ENCODE results near the gene SFXN4. TPM values are rescaled to one million over a fixed set of nuclear protein-coding genes. Genes with fewer than 3 reads are reported as not detected.
A peak's percentile ranks its signal among the peaks of the same experiment; 100 is the strongest.

Gene SFXN4
- total RNA-seq, 4 donors from 2014 or later: 13.8 to 120 (median 24.4) TPM

DNA sequence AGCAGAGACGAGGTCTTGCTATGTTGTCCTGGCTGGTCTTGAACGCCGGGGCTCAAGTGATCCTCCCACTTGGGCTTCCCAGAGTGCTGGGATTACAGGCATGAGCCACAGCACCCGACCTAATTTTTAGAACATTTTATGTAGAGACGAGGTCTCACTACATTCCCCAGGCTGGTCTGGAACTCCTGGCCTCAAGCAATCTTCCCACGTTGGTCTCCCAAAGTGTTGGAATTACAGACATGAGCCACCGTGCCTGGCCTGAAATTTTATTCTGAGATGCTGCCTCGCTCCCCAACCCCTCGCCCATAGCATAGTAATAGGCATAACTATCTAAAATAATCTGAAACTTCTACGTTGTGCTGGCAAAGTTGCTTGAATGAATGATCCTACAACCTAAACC, 21.9 kb downstream of the SFXN4 start:
- intact Hi-C loops (cut with DNase I): no loop called here
- no peaks in the 10 kb centered on the region for H3K4me1 ChIP-seq
- no peak for TF ChIP-seq POLR2A (IDR thresholded peaks at IDR 0.05)
- TF ChIP-seq, protein P1, sequence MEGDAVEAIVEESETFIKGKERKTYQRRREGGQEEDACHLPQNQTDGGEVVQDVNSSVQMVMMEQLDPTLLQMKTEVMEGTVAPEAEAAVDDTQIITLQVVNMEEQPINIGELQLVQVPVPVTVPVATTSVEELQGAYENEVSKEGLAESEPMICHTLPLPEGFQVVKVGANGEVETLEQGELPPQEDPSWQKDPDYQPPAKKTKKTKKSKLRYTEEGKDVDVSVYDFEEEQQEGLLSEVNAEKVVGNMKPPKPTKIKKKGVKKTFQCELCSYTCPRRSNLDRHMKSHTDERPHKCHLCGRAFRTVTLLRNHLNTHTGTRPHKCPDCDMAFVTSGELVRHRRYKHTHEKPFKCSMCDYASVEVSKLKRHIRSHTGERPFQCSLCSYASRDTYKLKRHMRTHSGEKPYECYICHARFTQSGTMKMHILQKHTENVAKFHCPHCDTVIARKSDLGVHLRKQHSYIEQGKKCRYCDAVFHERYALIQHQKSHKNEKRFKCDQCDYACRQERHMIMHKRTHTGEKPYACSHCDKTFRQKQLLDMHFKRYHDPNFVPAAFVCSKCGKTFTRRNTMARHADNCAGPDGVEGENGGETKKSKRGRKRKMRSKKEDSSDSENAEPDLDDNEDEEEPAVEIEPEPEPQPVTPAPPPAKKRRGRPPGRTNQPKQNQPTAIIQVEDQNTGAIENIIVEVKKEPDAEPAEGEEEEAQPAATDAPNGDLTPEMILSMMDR (IDR thresholded peaks at IDR 0.05): no peak
- 91 to 97% methylated on average over 8 to 10 of the region's 10 CpGs for WGBS, 2 donors
- H3K36me3 ChIP-seq: peaks cover 5 to 90% (median 6%) of the 10 kb centered on the region in 3 donors
- no peak overlapping the region for H3K27ac ChIP-seq
- no peaks in the 10 kb centered on the region for H3K9me3 ChIP-seq
- no peak for DNase-seq
- H3K27me3 ChIP-seq: no peaks in the 10 kb centered on the region
- H3K4me3 ChIP-seq: no peak overlapping the region

DNA sequence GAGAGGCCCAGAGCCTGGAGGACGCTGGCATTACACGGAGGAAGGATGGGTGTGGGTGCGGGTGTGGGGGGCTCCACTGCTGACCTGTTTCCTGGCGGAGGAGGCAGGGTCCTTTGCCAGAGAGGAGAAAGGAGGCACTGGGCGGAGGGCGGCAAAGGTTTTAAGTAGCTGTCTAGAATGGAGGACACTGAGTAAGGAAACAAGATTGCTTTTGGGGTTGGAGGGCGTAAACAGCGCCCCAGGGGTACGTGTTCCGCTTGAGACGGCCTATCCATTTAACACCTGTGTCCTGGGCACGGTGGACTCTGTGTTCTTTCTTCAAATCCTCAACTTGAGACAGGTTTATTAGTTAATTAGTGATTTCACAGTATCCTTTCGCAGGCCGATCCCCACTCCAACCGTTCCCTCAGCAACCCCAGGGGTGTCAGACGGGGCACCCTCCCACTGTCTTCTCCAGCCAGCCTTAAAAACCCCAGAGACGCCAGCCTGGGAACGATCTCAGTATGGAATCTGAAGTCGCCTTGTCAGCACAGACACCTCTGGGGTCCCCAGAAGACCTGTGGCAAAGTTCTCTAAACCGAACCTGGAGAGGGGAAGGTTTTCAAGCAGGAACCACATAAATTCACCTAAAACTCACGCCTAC, 24.8 kb downstream of the SFXN4 start:
- no peak overlapping the region for H3K4me3 ChIP-seq
- TF ChIP-seq, protein P1 (IDR thresholded peaks at IDR 0.05): no peak
- TF ChIP-seq POLR2A (IDR thresholded peaks at IDR 0.05): no peak
- no peaks in the 10 kb centered on the region for H3K9me3 ChIP-seq
- DNase-seq: no peak
- WGBS, 2 donors: 89 to 90% methylated on average over 18 to 21 of the region's 21 CpGs
- H3K27ac ChIP-seq: no peak overlapping the region
- H3K4me1 ChIP-seq: peaks cover 0 to 4% (median 0%) of the 10 kb centered on the region in 3 donors
- intact Hi-C loops (cut with DNase I): no loop called here
- H3K27me3 ChIP-seq: no peaks in the 10 kb centered on the region
- H3K36me3 ChIP-seq: peaks cover 0 to 64% (median 0%) of the 10 kb centered on the region in 3 donors

DNA sequence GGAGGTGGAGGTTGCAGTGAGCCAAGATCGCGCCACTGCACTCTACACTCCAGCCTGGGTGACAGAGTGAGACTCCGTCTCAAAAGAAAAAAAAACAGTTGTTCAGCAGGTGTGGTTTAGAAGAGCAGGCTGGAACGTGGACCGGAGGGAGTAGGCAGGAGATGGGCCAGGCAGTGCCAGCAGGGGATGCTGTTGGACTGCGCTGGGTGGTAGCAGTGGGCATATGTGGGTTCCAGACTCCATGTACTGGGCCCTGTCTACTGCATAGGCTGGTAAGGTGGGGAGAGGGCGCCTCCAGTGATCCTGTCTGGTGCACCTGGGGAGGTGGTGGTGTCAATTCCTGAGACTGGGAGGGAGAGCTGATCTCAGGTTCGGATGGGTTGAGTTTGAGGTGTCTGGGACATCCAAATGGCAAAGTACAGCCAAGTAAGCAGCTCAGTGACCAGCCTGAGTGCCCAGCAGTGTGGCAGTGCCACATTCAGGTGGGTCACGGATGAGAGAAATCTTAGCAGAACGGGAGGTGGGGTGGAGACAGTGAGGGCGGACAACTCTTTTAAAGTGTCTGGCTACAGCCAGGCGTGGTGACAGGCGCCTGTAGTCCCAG, 25.9 kb downstream of the SFXN4 start:
- Histone ChIP-seq H3K9me3 (no peaks in the 10 kb centered on the region), H3K36me3 (peaks cover 0 to 68% (median 0%) of the 10 kb centered on the region in 3 donors), H3K27ac (no peak overlapping the region), H3K27me3 (no peaks in the 10 kb centered on the region), H3K4me3 (no peak overlapping the region), H3K4me1 (peaks cover 0 to 4% (median 3%) of the 10 kb centered on the region in 3 donors)
- WGBS, 2 donors: 71 to 75% methylated on average over 9 to 12 of the region's 13 CpGs
- intact Hi-C loops (cut with DNase I): loop anchor here (10.0 kb wide), 1 partner anchor 285 kb away; no protein-coding TSS in a partner anchor
- TF ChIP-seq POLR2A (IDR thresholded peaks at IDR 0.05): no peak
- TF ChIP-seq, protein P1 (IDR thresholded peaks at IDR 0.05): peak in 5 of 6 experiments; percentile 12 to 68 (median 33)
- DNase-seq: no peak

DNA sequence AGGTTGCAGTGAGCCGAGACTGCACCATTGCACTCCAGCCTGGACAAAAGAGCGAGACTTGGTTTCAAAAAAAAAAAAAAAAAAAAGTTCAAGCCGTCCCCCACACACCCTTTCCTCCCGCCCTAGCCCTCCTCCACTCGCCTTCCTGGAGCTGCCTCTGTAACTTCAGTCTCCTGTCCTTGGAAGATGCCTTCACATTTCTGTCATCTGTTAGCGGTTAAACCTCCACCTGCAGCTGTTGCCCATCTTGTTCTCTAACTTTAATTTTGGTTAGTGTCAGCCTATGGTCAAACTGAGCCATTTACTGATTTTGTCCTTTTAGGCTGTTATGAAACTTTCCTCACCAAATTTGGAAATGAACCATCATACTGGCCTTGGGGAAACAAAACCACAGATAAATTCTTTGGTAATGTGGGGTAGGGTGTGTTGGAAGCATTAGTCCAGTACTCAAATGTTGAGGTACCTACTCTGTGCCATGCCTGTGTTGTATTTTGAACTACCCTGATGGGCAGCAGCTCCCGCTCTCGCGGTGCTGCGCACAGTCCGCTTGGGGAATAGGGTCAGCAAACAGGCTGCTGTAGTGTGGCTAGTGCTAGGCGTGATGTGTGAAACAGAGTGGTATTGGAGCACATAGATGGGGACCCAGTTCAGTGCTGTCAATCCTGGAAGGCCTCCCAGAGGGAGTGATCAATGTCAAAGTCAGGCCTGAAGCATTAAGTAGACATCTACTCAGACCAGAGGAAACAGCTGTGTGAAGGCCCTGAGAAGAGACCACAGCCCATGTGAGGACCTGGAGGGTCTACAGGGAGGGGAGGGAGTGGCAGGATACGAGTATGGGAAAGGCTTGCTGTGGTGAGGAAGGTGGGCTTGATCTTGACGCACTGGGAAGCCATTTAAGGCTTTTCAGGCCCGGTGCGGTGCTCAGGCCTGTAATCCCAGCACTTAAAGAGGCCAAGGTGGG, 26.9 kb downstream of the SFXN4 start:
- Histone ChIP-seq H3K9me3 (no peaks in the 10 kb centered on the region), H3K4me1 (peaks cover 0 to 4% (median 3%) of the 10 kb centered on the region in 3 donors), H3K4me3 (no peak overlapping the region), H3K36me3 (peaks cover 0 to 71% (median 0%) of the 10 kb centered on the region in 3 donors), H3K27me3 (no peaks in the 10 kb centered on the region), H3K27ac (no peak overlapping the region)
- DNase-seq: no peak
- TF ChIP-seq, protein P1 (IDR thresholded peaks at IDR 0.05): no peak
- intact Hi-C loops (cut with DNase I): loop anchor here (10.0 kb wide), 1 partner anchor 286 kb away; no protein-coding TSS in a partner anchor
- WGBS, 2 donors: 90 to 92% methylated on average over 10 to 16 of the region's 16 CpGs

All from esophagus squamous epithelium (tissue), 5 donors.